GM18861 (cell line): ENCODE measurements around the gene ROBO1.
"Not testable (repeated sequence)": the region's sequence is repeated elsewhere in the genome, so short reads cannot be mapped to it uniquely, and the experiment has no call there.

Experiments used
- ATAC-seq: cut with Tn5 transposase; IDR thresholded peaks from one replicate; pipeline ENCODE4 v1.9.1; 2021; ENCODE audit not compliant: unreplicated experiment

The ROBO1 gene

GRCh38 chr3:79178471-79179180 lies 589.2 kb downstream of the ROBO1 start:
- ATAC-seq, result no peak

DNA sequence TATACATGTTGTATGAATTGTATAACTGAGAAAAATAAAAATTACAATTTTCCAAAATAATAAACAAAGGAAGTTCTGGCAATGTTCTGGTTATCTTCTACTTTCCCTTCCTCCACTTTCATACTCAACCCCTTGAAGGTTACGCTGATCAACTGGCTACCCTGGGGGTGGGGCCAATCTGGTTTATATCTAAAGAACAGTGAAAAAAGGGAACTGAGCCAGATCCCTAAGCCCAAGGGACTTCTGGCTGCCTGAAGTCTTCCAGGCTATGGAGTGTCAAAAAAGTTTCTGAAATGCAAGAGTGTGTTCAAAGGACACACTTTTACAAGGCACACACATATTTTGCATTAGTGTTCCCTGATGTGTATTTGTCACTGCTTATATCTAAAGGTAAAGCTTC lies 591.9 kb downstream of the ROBO1 start:
- no peak for ATAC-seq

DNA sequence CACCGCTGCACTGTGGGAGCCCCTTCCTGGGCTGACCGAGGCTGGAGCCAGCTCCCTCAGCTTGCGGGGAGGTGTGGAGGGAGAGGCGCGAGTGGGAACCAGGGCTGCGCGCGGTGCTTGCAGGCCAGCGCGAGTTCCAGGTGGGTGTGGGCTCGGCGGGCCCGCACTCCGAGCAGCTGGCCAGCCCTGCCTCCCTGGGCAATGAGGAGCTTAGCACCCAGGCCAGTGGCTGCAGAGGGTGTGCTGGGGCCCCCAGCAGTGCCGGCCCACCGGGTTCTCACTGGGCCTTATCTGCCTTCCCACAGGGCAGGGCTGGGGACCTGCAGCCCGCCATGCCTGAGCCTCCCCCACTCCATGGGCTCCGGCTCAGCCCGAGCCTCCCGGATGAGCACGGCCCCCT lies 594.5 kb downstream of the ROBO1 start:
- not testable (repeated sequence) for ATAC-seq

GRCh38 chr3:79172241-79172640 lies 595.6 kb downstream of the ROBO1 start:
- no peak for ATAC-seq

DNA sequence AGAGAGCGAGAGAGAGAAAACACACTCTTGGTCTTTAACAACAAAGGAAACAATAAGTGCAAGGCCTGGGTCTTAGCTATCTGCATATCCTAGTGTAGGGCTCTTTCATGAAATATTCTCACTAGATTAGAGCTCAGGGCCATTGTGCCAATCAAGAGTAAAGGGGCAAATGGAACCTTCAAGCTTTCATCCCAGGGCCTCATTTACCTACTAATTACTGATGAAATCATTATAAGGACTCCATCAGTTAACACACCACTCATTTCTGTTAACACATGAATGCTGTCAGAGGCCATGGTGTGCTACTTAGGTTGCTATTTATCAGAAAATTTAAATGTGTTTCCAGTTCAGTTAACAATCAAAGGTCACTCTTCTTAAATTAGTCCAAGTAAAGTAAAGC lies 597.8 kb downstream of the ROBO1 start:
- ATAC-seq, result no peak

DNA sequence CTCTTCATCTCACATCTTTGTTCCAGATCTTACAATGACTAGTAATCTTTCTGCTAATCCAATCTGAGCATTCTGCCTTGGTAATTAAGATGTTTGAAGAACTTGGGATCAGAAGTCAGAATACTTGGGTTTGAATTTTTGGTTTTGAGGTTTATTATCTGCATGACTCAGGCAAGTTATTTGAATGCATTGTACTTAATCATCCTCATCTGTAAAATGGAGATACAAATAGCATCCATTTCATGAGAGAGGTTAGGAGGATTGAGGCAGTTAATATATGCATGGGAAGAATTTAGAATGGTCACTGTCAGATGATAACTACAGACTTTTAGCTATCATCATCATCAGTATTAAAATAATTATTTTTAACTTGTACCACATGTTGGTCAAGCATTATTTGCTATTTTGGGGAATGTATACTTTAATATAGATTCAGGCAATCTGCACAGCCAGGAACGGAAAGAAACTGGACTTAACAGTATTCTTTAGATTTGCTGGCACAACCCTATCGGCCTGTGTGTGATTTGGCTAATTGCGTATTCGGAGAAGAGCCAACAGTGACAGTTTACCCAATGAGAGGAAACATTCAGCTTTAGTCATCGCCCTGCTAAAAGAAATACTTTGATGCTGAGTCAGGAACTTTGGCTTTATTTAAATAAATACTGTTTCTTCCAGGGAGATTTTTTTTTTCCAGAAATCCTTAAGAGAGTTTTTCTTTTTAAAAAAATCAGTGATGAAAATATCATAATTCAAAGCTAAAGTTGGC lies 600.0 kb downstream of the ROBO1 start:
- ATAC-seq, result no peak

DNA sequence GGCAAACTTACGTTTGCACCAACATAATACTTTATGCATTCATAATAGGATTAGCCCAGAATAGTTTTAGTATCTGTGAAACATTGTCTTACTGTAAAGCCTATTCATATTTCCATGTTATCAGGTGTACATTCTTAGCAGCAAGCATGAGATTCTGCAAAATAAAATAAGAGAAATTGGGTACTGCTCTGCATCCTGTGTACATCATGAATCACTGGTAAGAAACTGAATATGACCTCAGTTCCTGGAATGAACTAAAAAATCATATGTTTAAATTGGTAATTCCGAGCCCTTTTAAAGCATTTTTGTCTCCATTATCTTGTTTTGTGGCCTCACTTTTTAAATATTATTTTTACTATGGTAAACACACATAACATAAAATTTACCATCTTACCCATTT lies 605.1 kb downstream of the ROBO1 start:
- ATAC-seq, result no peak

- no peak for ATAC-seq
Measured at GRCh38 chr3:79161941-79162340, 605.9 kb downstream of the ROBO1 start.

DNA sequence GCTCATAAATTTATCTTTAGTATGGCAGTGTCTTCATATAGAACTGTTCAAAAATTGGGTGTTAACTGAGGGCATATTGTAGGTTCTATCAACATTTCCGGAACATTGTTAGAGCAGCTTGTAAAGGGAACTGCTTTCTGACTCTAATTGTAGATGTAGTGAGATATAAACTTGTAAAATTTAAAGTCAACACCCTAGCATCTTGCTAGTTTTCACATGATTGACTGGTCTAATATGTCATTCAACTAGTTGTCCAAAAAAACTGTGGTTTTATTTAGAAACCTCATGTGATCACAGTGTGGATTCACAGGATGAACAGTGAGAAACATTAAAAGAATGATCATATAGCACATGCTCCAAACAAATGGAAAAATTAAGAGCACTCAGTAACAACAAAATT lies 607.4 kb downstream of the ROBO1 start:
- ATAC-seq, result no peak

DNA sequence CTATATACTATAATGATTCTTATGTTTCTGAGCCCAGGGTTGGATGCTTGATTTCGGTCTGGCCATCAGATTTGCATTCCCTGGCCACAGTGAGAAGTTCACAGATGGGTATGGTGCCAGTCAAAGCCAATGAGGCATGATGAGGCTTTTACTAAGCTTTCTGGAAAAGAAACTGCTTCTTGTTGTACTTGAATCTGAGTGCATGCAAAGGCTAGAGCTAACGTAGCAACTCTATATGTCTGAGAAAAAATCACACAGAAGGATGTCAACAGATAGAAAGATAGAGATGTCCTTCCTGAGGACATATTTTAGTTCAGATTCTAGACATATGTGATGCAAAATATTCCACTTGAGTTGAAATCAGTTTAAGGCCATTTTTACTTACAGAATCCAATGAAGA lies 608.1 kb downstream of the ROBO1 start:
- ATAC-seq, result no peak

DNA sequence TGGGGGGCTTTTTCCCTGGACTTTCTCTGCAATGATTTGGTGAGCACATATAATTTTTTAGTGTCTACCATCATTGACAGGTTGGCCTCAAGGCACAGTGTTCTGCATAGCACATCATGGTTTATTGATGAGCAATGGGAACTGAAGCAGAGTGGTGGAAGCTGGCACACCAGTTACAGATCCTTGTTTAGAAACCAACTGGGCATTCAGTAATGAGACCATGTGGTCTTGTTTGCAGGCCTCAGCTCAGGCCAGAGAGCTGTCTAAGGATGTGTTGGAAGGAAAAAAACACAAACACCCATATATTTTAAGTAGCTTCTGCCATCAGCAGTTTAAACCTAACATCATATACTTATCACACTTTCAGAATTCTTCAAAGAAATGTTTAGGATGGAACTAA lies 610.6 kb downstream of the ROBO1 start:
- no peak for ATAC-seq

GRCh38 chr3:79154865-79155264 lies 612.9 kb downstream of the ROBO1 start:
- ATAC-seq, result no peak

GRCh38 chr3:79148786-79149185 lies 619.0 kb downstream of the ROBO1 start:
- no peak for ATAC-seq

GRCh38 chr3:79146024-79146423 lies 621.8 kb downstream of the ROBO1 start:
- ATAC-seq, result no peak

DNA sequence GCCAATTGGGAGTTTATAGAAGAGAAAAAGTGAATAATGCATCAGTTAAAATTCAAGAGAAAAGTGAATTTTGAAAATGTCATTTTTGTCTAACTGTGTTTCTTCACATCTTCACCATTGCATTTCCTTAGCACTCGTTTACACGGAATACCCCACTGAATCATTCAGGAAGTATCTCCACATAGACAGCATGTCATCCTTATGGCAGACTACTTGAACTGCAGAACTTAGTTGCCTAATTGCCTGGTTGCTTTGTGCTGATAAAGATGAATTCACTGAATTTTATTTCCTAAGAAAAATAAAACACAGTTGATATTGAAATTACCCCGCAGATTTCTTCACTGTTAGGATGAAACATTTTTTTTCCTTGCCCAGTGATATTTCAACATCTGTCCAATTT lies 627.1 kb downstream of the ROBO1 start:
- no peak for ATAC-seq

GRCh38 chr3:79139395-79140068 lies 628.3 kb downstream of the ROBO1 start:
- ATAC-seq, result no peak

DNA sequence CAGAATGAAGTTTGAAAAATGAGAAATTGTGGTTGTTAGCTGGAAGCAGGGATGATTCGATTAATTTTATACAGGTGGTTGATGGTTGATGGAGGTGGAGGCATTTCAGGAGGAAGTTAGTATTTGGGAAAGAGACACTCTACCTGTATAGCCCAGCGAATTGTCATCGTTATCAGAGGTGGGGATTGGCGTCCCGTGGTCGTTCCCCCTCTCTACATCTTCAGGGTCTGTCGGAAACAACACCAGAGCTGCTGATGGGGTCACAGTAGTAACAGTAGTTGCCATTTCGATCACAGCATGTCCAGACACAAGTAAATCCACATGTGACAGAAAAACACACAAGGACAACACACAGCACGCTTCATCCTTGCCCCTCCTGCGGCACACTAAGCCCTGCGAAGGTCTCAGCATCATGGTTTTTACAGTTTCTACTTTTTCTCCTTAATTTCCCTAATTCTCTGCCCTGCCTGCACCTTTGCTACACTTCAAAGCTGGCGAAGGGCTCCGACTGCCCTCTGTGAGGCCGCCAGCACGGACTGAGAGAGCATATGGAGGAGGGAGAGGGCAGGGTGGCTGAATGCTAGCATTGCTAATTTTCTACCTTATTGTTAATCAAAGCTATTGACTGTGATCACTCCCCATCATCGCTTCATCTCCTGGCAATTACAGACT lies 642.3 kb downstream of the ROBO1 start:
- ATAC-seq, result no peak

GRCh38 chr3:79115458-79115857 lies 652.3 kb downstream of the ROBO1 start:
- ATAC-seq, result no peak

- no peak for ATAC-seq
Measured at GRCh38 chr3:79113876-79114275, 653.9 kb downstream of the ROBO1 start.

- ATAC-seq, result no peak
Measured at GRCh38 chr3:79111375-79112052, 656.3 kb downstream of the ROBO1 start.

DNA sequence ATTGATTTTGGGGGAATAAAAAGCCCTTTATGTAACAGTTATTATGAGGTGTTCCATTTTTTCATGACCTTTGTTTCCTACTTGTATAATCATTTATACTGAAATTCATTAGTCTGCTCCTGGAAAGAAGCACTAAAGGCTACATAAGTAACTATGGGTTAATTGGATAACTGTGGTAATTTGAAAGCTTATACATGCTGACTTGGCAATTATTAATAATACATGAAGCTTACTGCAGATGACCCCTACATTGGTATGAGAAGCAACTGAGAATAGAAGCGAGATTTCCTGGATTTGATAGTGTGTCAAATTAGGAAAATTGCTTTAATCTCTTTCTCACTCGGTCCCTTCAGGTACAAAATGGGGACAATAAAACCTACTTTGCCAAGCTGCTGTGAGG lies 658.0 kb downstream of the ROBO1 start:
- no peak for ATAC-seq
